Spinal cord (tissue), 10 donors: ENCODE measurements around the gene IGLL5. TPM values are rescaled to one million over a fixed set of nuclear protein-coding genes. Genes with fewer than 3 reads are reported as not detected.

Experiments used
- DNase-seq, 6 donors: peaks; one replicate each; pipeline versions ENCODE4 v3.0.0 to v3.0.0-alpha.2; 2013 to 2015; ENCODE audit warnings: low spot score in 6 of 6, low read depth in 4 of 6
- H3K27ac ChIP-seq: one replicate; pipeline ENCODE4 v1.5.1; 2013; ENCODE audit warnings: low read depth, low read length, control low read depth
- H3K27me3 ChIP-seq: one replicate; pipeline ENCODE4 v1.6.1; 2013; ENCODE audit warnings: low read length; ENCODE audit not compliant: control insufficient read depth, insufficient read depth
- H3K36me3 ChIP-seq: one replicate; pipeline ENCODE4 v1.6.1; 2013; ENCODE audit warnings: low read length; ENCODE audit not compliant: control insufficient read depth, insufficient read depth
- H3K4me1 ChIP-seq: one replicate; pipeline ENCODE4 v1.6.1; 2013; ENCODE audit warnings: low read length; ENCODE audit not compliant: control insufficient read depth, insufficient read depth
- H3K4me3 ChIP-seq: one replicate; pipeline ENCODE4 v1.5.1; 2013; ENCODE audit warnings: low read depth, low read length, control low read depth
- H3K9me3 ChIP-seq: one replicate; pipeline ENCODE4 v1.6.1; 2013; ENCODE audit warnings: low read length; ENCODE audit not compliant: control insufficient read depth, insufficient read depth
- WGBS: methylation state at CpG from one replicate; pipeline ENCODE4 v1.1.5; 2013; ENCODE audit warnings: missing lambda C conversion rate; ENCODE audit not compliant: insufficient coverage; 5-methylcytosine and 5-hydroxymethylcytosine counted together
- polyA plus RNA-seq, 2 donors: library from polyadenylated mRNA; unstranded; fragments of 120-200 nt; gene quantifications; one replicate each; pipeline ENCODE4 v1.2.1, GENCODE V29; 2013; ENCODE audit not compliant: insufficient read length in 2 of 2
- total RNA-seq, 2 donors: library from RNA; depleted of rRNA in 1 of 2; stranded (reverse); fragments of 120-200 nt in 1 of 2; fragments of >200 nt in 1 of 2; gene quantifications; one replicate each; pipeline versions ENCODE4 v1.2.3 to v1.2.4, GENCODE V29; 2013 to 2014
- donor health status: healthy.

IGLL5 gene
- total and polyA plus RNA-seq, 4 donors: 0.99 TPM; not detected in 3

- H3K9me3 ChIP-seq: no peaks in the 10 kb centered on the region
- no peak overlapping the region for H3K27ac ChIP-seq
- WGBS: 44% methylated on average over 5 of the region's 6 CpGs
- H3K4me1 ChIP-seq: no peaks in the 10 kb centered on the region
- no peaks in the 10 kb centered on the region for H3K27me3 ChIP-seq
- DNase-seq: no peak
- no peak overlapping the region for H3K4me3 ChIP-seq
- H3K36me3 ChIP-seq: no peaks in the 10 kb centered on the region
These were observed 44.9 kb downstream of the IGLL5 start for GRCh38 chr22:22932512-22932941.

GRCh38 chr22:22933100-22933806, 45.6 kb downstream of the IGLL5 start:
- H3K27ac ChIP-seq: no peak overlapping the region
- no peaks in the 10 kb centered on the region for H3K9me3 ChIP-seq
- no peak overlapping the region for H3K4me3 ChIP-seq
- H3K36me3 ChIP-seq: no peaks in the 10 kb centered on the region
- 82% methylated on average over 7 of the region's 8 CpGs for WGBS
- no peaks in the 10 kb centered on the region for H3K4me1 ChIP-seq
- no peak for DNase-seq
- no peaks in the 10 kb centered on the region for H3K27me3 ChIP-seq

GRCh38 chr22:22933807-22934542, 46.4 kb downstream of the IGLL5 start:
- Histone ChIP-seq H3K4me1 (no peaks in the 10 kb centered on the region), H3K4me3 (no peak overlapping the region), H3K27me3 (no peaks in the 10 kb centered on the region), H3K36me3 (no peaks in the 10 kb centered on the region), H3K27ac (no peak overlapping the region), H3K9me3 (no peaks in the 10 kb centered on the region)
- WGBS: 79% methylated on average over 9 of the region's 10 CpGs
- no peak for DNase-seq

GRCh38 chr22:22934543-22935055, 47.0 kb downstream of the IGLL5 start:
- Histone ChIP-seq H3K27me3 (no peaks in the 10 kb centered on the region), H3K4me3 (no peak overlapping the region), H3K4me1 (no peaks in the 10 kb centered on the region), H3K36me3 (no peaks in the 10 kb centered on the region), H3K9me3 (no peaks in the 10 kb centered on the region), H3K27ac (no peak overlapping the region)
- no peak for DNase-seq
- 88% methylated on average over 8 of the region's 11 CpGs for WGBS

- no peaks in the 10 kb centered on the region for H3K4me1 ChIP-seq
- no peaks in the 10 kb centered on the region for H3K36me3 ChIP-seq
- 79% methylated on average over 3 of the region's 3 CpGs for WGBS
- H3K27ac ChIP-seq: no peak overlapping the region
- H3K4me3 ChIP-seq: no peak overlapping the region
- no peaks in the 10 kb centered on the region for H3K9me3 ChIP-seq
- DNase-seq: no peak
- no peaks in the 10 kb centered on the region for H3K27me3 ChIP-seq
These were observed 47.5 kb downstream of the IGLL5 start for GRCh38 chr22:22935056-22935545.

- Histone ChIP-seq H3K9me3 (no peaks in the 10 kb centered on the region), H3K4me1 (no peaks in the 10 kb centered on the region), H3K36me3 (no peaks in the 10 kb centered on the region), H3K4me3 (no peak overlapping the region), H3K27ac (no peak overlapping the region), H3K27me3 (no peaks in the 10 kb centered on the region)
- 76% methylated on average over 3 of the region's 4 CpGs for WGBS
- DNase-seq: no peak
These were observed 48.0 kb downstream of the IGLL5 start for GRCh38 chr22:22935546-22936157.

- H3K27me3 ChIP-seq: no peaks in the 10 kb centered on the region
- no peaks in the 10 kb centered on the region for H3K9me3 ChIP-seq
- 92% methylated on average over 7 of the region's 15 CpGs for WGBS
- no peaks in the 10 kb centered on the region for H3K36me3 ChIP-seq
- DNase-seq: no peak
- H3K27ac ChIP-seq: no peak overlapping the region
- H3K4me1 ChIP-seq: no peaks in the 10 kb centered on the region
- no peak overlapping the region for H3K4me3 ChIP-seq
These were observed 48.7 kb downstream of the IGLL5 start for GRCh38 chr22:22936180-22936914.

- Histone ChIP-seq H3K9me3 (no peaks in the 10 kb centered on the region), H3K27me3 (no peaks in the 10 kb centered on the region), H3K4me1 (no peaks in the 10 kb centered on the region), H3K27ac (no peak overlapping the region), H3K36me3 (no peaks in the 10 kb centered on the region), H3K4me3 (no peak overlapping the region)
- DNase-seq: no peak
- 76% methylated on average over 4 of the region's 6 CpGs for WGBS
These were observed 49.5 kb downstream of the IGLL5 start for GRCh38 chr22:22936915-22937656.
